PFSK-1 (cell line): ENCODE data around the gene ZEB2.

Source experiments
- FOXP2 ChIP-seq: optimal IDR thresholded peaks from 2 replicates; pipeline ENCODE3; 2011; ENCODE audit warnings: borderline replicate concordance, control low read depth, inconsistent platforms; ENCODE audit not compliant: insufficient read depth; ENCODE audit errors: extremely low read length, extremely low read depth
- POLR2AphosphoS5 ChIP-seq: IDR thresholded peaks from 2 replicates; pipeline ENCODE4 v1.6.1; 2012; ENCODE audit warnings: low read depth, mild to moderate bottlenecking, control low read depth, low read length, moderate library complexity
- SIN3A ChIP-seq: IDR thresholded peaks from 2 replicates; pipeline ENCODE4 v1.6.1; 2012; ENCODE audit warnings: mild to moderate bottlenecking, low read length, moderate library complexity, borderline replicate concordance; ENCODE audit not compliant: insufficient read depth
- TAF1 ChIP-seq: IDR thresholded peaks from 2 replicates; pipeline ENCODE4 v1.6.1; 2012; ENCODE audit warnings: low read length, control low read depth, borderline replicate concordance; ENCODE audit not compliant: insufficient read depth
- TF ChIP-seq, protein P1 (sequence below), 2 experiments: IDR thresholded peaks; 2 replicates each; pipeline versions ENCODE4 v1.6.1 to v1.8.0; 2011 to 2012; ENCODE audit warnings: low read depth in 2 of 2, low read length in 2 of 2, control low read depth in 1 of 2, inconsistent platforms in 1 of 2, mild to moderate bottlenecking in 1 of 2, moderate library complexity in 1 of 2; ENCODE audit not compliant: insufficient read depth in 1 of 2

DNA sequence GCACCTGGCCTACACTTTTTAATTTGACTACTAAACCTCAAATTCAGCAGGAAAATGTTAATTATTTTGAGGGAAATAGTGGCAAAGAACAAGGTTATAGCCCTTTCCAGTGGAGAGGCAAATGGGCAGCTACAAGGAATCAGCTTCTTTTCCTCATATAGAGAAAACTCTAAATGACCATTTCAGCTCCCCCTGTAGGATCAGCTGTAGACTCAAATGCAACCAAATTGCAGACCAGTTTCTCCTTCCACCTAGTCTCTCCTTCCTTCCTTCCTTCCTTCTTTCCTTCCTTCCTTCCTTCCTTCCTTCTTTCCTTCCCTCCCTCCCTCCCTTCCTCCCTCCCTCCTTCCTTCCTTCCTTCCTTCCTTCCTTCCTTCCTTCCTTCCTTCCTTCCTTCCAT, 158.2 kb downstream of the ZEB2 start:
- TF ChIP-seq TAF1 (no peak), SIN3A (no peak), POLR2AphosphoS5 (no peak), FOXP2 (no peak)
- TF ChIP-seq, protein P1, sequence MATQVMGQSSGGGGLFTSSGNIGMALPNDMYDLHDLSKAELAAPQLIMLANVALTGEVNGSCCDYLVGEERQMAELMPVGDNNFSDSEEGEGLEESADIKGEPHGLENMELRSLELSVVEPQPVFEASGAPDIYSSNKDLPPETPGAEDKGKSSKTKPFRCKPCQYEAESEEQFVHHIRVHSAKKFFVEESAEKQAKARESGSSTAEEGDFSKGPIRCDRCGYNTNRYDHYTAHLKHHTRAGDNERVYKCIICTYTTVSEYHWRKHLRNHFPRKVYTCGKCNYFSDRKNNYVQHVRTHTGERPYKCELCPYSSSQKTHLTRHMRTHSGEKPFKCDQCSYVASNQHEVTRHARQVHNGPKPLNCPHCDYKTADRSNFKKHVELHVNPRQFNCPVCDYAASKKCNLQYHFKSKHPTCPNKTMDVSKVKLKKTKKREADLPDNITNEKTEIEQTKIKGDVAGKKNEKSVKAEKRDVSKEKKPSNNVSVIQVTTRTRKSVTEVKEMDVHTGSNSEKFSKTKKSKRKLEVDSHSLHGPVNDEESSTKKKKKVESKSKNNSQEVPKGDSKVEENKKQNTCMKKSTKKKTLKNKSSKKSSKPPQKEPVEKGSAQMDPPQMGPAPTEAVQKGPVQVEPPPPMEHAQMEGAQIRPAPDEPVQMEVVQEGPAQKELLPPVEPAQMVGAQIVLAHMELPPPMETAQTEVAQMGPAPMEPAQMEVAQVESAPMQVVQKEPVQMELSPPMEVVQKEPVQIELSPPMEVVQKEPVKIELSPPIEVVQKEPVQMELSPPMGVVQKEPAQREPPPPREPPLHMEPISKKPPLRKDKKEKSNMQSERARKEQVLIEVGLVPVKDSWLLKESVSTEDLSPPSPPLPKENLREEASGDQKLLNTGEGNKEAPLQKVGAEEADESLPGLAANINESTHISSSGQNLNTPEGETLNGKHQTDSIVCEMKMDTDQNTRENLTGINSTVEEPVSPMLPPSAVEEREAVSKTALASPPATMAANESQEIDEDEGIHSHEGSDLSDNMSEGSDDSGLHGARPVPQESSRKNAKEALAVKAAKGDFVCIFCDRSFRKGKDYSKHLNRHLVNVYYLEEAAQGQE (IDR thresholded peaks at IDR 0.05; ENCODE audit: insufficient read depth in 1 of 2, low read depth in 2 of 2, low read length in 2 of 2) = no peak
